ENCODE data around the gene NDRG2.

The NDRG2 gene

DNA sequence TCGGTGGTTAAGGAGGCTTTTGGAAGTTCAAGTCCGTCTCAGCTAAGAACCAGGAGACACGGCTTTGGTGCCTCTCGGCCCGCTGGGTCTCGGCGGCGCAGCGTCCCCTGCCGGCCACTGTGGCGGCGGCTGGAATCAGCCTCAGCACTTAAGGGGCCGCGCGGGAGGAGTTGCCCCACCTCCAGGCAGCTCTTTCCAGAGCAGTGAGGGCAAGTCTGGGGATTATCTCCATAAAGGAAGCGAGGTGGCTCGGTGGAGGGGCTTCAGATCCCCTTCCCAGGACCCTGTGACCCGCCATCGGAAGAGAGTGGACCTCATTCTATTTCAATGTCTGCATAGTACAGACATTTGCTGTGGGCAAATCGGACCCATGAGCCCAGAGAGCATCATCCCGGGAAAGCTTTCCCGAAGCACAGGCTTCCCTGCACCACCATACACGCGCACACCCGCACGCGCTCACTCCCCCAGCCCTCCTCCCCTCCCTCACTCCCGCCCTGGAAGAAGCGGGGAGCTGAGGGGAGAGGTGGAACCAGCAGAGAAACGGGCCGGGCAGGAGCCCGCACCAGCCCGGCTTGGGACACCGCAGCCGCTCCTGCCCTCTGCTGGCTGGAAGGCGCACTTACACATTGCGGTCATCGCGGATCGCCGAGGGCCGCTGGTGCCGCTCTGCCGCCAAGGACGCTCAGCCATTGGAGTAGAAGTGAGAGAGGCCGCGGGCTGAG lies 53.7 kb downstream of the NDRG2 start:
- DNase-seq (ENCODE audit: low read depth in 2 of 2): peak; percentile 49 to 50

DNA sequence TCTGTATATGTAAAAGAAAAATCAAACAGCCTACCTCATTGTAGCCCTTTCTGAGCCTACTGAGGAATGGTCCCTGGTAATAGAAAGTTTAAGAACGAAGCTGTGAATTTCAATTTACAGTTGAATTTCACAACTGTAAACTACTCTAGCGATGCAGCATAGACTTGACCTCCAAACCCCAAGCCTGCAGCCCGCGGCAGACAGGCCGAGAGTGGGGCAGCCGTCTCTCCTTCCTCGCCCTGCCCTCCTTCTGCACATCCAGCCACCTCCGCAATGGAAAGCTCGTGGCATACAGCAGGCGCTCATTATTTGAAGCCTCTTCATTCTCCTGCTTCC lies 54.2 kb downstream of the NDRG2 start:
- no peak for DNase-seq (ENCODE audit: low read depth in 2 of 2)

DNA sequence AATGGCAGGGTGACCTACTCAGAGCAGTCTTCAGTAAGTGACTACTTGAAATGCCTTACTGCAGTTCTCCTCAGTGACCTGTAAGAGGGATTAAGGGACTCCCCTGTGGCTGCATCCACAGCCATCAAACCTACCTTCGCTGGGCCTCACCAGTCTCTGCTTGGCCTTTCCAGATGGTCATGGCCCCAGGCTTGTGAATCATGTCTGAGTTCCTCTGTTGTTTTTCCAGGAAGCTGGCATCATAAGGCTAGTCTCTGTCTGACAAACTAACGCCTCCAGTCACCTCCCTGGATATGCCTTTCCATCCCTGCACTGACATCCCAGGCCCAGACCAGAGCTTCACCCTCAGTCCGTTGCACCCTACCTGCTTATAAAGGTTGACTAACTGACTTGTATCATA lies 55.5 kb downstream of the NDRG2 start:
- no peak for DNase-seq (ENCODE audit: low read depth in 2 of 2)

Data from stimulated activated CD8-positive, alpha-beta memory T cell treated with anti-CD3 and anti-CD28 coated beads, Interleukin-2, amount 100 ng/mL, for 1 hour (primary cell).